Measurements from ENCODE around the gene CDKN2B-AS1.

The CDKN2B-AS1 gene

DNA sequence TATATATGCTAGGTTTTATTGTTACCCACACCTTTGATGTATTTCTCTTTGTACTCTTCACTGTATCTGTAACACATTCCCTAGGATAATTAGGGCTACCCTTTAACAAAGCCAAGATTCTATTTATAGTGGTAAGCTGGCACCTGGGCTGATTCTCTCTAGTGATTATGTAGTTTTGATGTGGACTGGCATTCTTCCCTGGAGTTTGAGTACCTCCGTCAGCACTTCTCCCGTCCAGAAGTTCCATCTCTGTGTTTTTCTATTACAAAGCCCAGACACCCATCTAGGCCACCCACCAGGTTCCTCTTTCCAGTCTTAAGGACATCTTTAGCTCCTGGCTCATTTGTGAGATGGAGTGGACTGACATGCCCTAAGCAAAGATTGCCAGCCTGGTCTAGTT lies 70.4 kb downstream of the CDKN2B-AS1 start:
- Histone ChIP-seq H3K36me3 (ENCODE audit: control insufficient read depth, insufficient read depth, low read length) (no peaks in the 10 kb centered on the region), H3K4me3 (ENCODE audit: low read length) (no peak overlapping the region), H3K27ac (ENCODE audit: low read depth, low read length) (no peak overlapping the region), H3K9ac (ENCODE audit: low read length) (no peak overlapping the region), H3K27me3 (ENCODE audit: control insufficient read depth, insufficient read depth, low read length) (no peaks in the 10 kb centered on the region), H3K4me1 (ENCODE audit: control insufficient read depth, insufficient read depth, low read length) (no peaks in the 10 kb centered on the region)

- Histone ChIP-seq H3K36me3 (ENCODE audit: control insufficient read depth, insufficient read depth, low read length) (no peaks in the 10 kb centered on the region), H3K9ac (ENCODE audit: low read length) (no peak overlapping the region), H3K4me1 (ENCODE audit: control insufficient read depth, insufficient read depth, low read length) (no peaks in the 10 kb centered on the region), H3K27ac (ENCODE audit: low read depth, low read length) (no peak overlapping the region), H3K27me3 (ENCODE audit: control insufficient read depth, insufficient read depth, low read length) (no peaks in the 10 kb centered on the region), H3K4me3 (ENCODE audit: low read length) (no peak overlapping the region)
These were observed 71.0 kb downstream of the CDKN2B-AS1 start for GRCh38 chr9:22065431-22066200.

DNA sequence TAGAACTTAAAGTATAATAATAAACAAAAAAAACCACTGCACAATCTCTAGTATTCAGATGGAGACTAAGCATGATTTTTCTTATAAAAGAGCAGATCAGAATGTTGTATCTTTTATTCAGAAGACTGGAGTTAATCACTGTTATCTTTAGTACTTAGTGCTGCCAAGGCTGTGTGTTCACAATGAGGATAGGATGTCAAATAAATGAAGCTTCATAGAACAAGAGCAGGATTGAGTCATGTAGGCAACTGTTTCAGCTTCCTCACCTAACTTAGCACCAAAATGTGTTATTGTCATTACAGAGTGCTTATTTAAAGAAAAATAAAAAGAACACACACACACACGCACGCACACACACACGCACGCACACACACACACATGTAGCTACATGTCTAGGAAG lies 72.6 kb downstream of the CDKN2B-AS1 start:
- H3K27ac ChIP-seq (ENCODE audit: low read depth, low read length), result no peak overlapping the region
- H3K4me1 ChIP-seq (ENCODE audit: control insufficient read depth, insufficient read depth, low read length), result no peaks in the 10 kb centered on the region
- no peaks in the 10 kb centered on the region for H3K36me3 ChIP-seq (ENCODE audit: control insufficient read depth, insufficient read depth, low read length)
- H3K4me3 ChIP-seq (ENCODE audit: low read length), result no peak overlapping the region
- no peak overlapping the region for H3K9ac ChIP-seq (ENCODE audit: low read length)
- H3K27me3 ChIP-seq (ENCODE audit: control insufficient read depth, insufficient read depth, low read length), result no peaks in the 10 kb centered on the region

DNA sequence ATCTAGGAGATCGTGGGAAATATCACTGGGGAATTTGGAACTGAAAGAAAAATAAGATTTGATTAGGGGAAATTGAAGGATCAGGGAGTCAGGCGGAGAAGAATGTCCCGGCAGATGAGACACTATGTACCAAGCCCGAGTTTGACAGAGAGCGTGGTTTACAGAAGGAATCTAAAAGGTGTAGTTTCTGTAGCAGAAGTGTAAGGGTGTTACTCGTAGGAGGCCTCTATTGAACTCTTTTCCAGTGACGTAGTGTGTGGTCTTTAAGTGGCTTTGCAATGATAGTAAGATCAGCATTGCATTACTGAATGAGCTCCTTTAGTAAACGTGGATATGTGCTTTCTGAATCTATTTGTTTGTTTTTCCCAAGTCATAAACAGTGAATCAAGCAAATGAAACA lies 73.8 kb downstream of the CDKN2B-AS1 start:
- Histone ChIP-seq H3K27ac (ENCODE audit: low read depth, low read length) (no peak overlapping the region), H3K27me3 (ENCODE audit: control insufficient read depth, insufficient read depth, low read length) (no peaks in the 10 kb centered on the region), H3K9ac (ENCODE audit: low read length) (no peak overlapping the region), H3K4me3 (ENCODE audit: low read length) (no peak overlapping the region), H3K36me3 (ENCODE audit: control insufficient read depth, insufficient read depth, low read length) (no peaks in the 10 kb centered on the region), H3K4me1 (ENCODE audit: control insufficient read depth, insufficient read depth, low read length) (no peaks in the 10 kb centered on the region)

GRCh38 chr9:22073349-22073748 lies 78.8 kb downstream of the CDKN2B-AS1 start:
- H3K4me1 ChIP-seq (ENCODE audit: control insufficient read depth, insufficient read depth, low read length), result no peaks in the 10 kb centered on the region
- H3K4me3 ChIP-seq (ENCODE audit: low read length), result no peak overlapping the region
- H3K27me3 ChIP-seq (ENCODE audit: control insufficient read depth, insufficient read depth, low read length), result no peaks in the 10 kb centered on the region
- no peak overlapping the region for H3K27ac ChIP-seq (ENCODE audit: low read depth, low read length)
- no peaks in the 10 kb centered on the region for H3K36me3 ChIP-seq (ENCODE audit: control insufficient read depth, insufficient read depth, low read length)
- no peak overlapping the region for H3K9ac ChIP-seq (ENCODE audit: low read length)

GRCh38 chr9:22078081-22078480 lies 83.5 kb downstream of the CDKN2B-AS1 start:
- Histone ChIP-seq H3K9ac (ENCODE audit: low read length) (no peak overlapping the region), H3K36me3 (ENCODE audit: control insufficient read depth, insufficient read depth, low read length) (no peaks in the 10 kb centered on the region), H3K27ac (ENCODE audit: low read depth, low read length) (no peak overlapping the region), H3K27me3 (ENCODE audit: control insufficient read depth, insufficient read depth, low read length) (no peaks in the 10 kb centered on the region), H3K4me3 (ENCODE audit: low read length) (no peak overlapping the region), H3K4me1 (ENCODE audit: control insufficient read depth, insufficient read depth, low read length) (no peaks in the 10 kb centered on the region)

- Histone ChIP-seq H3K4me1 (ENCODE audit: control insufficient read depth, insufficient read depth, low read length) (no peaks in the 10 kb centered on the region), H3K36me3 (ENCODE audit: control insufficient read depth, insufficient read depth, low read length) (no peaks in the 10 kb centered on the region), H3K9ac (ENCODE audit: low read length) (no peak overlapping the region), H3K4me3 (ENCODE audit: low read length) (no peak overlapping the region), H3K27ac (ENCODE audit: low read depth, low read length) (no peak overlapping the region), H3K27me3 (ENCODE audit: control insufficient read depth, insufficient read depth, low read length) (no peaks in the 10 kb centered on the region)
These were observed 85.3 kb downstream of the CDKN2B-AS1 start for GRCh38 chr9:22079873-22080341.

- no peak overlapping the region for H3K27ac ChIP-seq (ENCODE audit: low read depth, low read length)
- no peak overlapping the region for H3K9ac ChIP-seq (ENCODE audit: low read length)
- no peak overlapping the region for H3K4me3 ChIP-seq (ENCODE audit: low read length)
- H3K4me1 ChIP-seq (ENCODE audit: control insufficient read depth, insufficient read depth, low read length), result no peaks in the 10 kb centered on the region
- H3K27me3 ChIP-seq (ENCODE audit: control insufficient read depth, insufficient read depth, low read length), result no peaks in the 10 kb centered on the region
- H3K36me3 ChIP-seq (ENCODE audit: control insufficient read depth, insufficient read depth, low read length), result no peaks in the 10 kb centered on the region
These were observed 89.9 kb downstream of the CDKN2B-AS1 start for GRCh38 chr9:22084336-22085035.

- Histone ChIP-seq H3K4me3 (ENCODE audit: low read length) (no peak overlapping the region), H3K9ac (ENCODE audit: low read length) (no peak overlapping the region), H3K4me1 (ENCODE audit: control insufficient read depth, insufficient read depth, low read length) (no peaks in the 10 kb centered on the region), H3K27me3 (ENCODE audit: control insufficient read depth, insufficient read depth, low read length) (no peaks in the 10 kb centered on the region), H3K36me3 (ENCODE audit: control insufficient read depth, insufficient read depth, low read length) (no peaks in the 10 kb centered on the region), H3K27ac (ENCODE audit: low read depth, low read length) (no peak overlapping the region)
These were observed 93.6 kb downstream of the CDKN2B-AS1 start for GRCh38 chr9:22088053-22088716.

DNA sequence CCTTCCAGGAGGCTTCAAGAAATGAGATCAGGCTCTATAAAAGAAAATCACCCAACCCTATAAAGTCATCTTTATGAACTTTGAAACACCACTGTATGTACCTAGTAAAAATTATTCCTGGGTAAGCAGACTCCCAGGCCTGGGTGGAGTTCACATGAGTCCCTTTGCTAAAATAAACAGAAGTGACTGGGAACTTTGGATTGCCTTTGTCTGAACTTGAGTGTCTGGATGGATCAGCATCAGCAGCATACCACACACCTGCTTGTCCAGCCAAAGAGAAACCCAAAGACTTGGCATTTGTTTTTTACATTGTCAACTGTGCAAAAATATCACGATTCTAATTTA lies 94.1 kb downstream of the CDKN2B-AS1 start:
- Histone ChIP-seq H3K27ac (ENCODE audit: low read depth, low read length) (no peak overlapping the region), H3K36me3 (ENCODE audit: control insufficient read depth, insufficient read depth, low read length) (no peaks in the 10 kb centered on the region), H3K27me3 (ENCODE audit: control insufficient read depth, insufficient read depth, low read length) (no peaks in the 10 kb centered on the region), H3K4me1 (ENCODE audit: control insufficient read depth, insufficient read depth, low read length) (no peaks in the 10 kb centered on the region), H3K9ac (ENCODE audit: low read length) (no peak overlapping the region), H3K4me3 (ENCODE audit: low read length) (no peak overlapping the region)

DNA sequence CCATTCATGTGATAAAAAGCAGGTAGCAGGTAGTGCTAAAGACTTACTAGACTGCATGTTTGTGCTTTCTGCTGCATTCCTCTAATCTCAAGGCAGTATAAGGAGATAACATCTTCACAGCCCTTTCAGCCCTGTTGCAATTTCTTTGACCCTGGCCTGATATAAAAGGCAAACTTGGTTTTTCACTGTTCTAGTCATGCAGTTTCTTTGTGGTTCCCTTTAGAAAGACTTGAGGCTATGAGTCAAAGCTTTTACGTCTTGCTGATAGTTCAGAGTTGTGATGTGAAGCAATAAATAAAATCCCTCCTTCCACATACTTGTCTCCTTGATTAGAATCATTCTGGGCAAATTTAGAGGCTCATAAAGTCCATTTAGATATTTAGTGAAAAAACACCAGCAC lies 103.1 kb downstream of the CDKN2B-AS1 start:
- no peak overlapping the region for H3K9ac ChIP-seq (ENCODE audit: low read length)
- H3K27ac ChIP-seq (ENCODE audit: low read depth, low read length), result no peak overlapping the region
- H3K27me3 ChIP-seq (ENCODE audit: control insufficient read depth, insufficient read depth, low read length), result no peaks in the 10 kb centered on the region
- no peak overlapping the region for H3K4me3 ChIP-seq (ENCODE audit: low read length)
- no peaks in the 10 kb centered on the region for H3K36me3 ChIP-seq (ENCODE audit: control insufficient read depth, insufficient read depth, low read length)
- no peaks in the 10 kb centered on the region for H3K4me1 ChIP-seq (ENCODE audit: control insufficient read depth, insufficient read depth, low read length)

- Histone ChIP-seq H3K36me3 (ENCODE audit: control insufficient read depth, insufficient read depth, low read length) (no peaks in the 10 kb centered on the region), H3K4me1 (ENCODE audit: control insufficient read depth, insufficient read depth, low read length) (no peaks in the 10 kb centered on the region), H3K27me3 (ENCODE audit: control insufficient read depth, insufficient read depth, low read length) (no peaks in the 10 kb centered on the region), H3K9ac (ENCODE audit: low read length) (no peak overlapping the region), H3K27ac (ENCODE audit: low read depth, low read length) (no peak overlapping the region), H3K4me3 (ENCODE audit: low read length) (no peak overlapping the region)
These were observed 104.2 kb downstream of the CDKN2B-AS1 start for GRCh38 chr9:22098643-22099332.
